ENCODE results near the gene KLHL21. TPM values are rescaled to one million over a fixed set of nuclear protein-coding genes. Genes with fewer than 3 reads are reported as not detected.

Gene KLHL21
- total and polyA plus RNA-seq, 10 of the 15 experiments (the other 5 are each of a cell fraction or from before 2014, with no cell fraction given): 0.76 to 12.2 (median 5.2) TPM

DNA sequence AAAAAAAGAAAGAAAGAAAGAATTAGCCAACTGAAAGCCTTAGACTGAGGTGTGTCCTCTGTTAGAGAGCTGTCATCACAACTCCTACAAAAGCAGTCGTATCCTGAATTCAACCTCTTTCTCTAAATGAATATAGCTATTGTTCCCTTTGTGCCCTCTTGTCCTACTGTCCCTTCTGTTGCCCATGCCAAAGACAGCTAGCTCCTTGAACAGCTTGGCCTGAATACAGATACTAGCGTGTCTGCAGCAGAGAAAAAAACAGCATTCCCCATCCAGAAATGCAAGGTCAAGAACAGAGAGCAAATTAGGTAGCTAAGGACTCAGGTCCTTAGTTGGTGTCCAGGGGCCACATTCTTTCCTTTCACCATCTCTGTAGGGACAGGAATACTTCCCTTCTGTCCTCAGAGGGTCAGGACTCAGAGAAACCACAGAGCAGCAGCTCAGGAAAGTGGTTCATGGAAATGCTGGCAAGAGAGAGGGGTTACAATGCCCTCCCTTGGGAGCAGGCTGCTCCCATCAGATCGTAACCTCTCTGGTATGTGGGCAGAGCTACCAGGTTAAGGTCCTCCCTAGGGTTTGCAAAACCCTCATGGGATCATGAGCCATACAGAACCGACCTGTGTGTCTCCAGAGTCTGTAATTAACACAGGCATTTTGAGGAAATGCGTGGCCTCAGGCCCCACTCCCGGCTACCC, 24.7 kb downstream of the KLHL21 start:
- BruUV-seq (replicated peaks): no TSS peak
- intact Hi-C loops (cut with micrococcal nuclease; ENCODE audit: unreplicated experiment): no loop called here
- H3K9me3 ChIP-seq (replicated peaks; ENCODE audit: control insufficient read depth, insufficient read depth, low read length): no peaks in the 10 kb centered on the region
- no peaks in the 10 kb centered on the region for H4K20me1 ChIP-seq (ENCODE audit: control insufficient read depth, insufficient read depth)
- no peaks in the 10 kb centered on the region for H3K27me3 ChIP-seq (replicated peaks in 1 of 2; ENCODE audit: control insufficient read depth in 2 of 2, insufficient read depth in 2 of 2, low read length in 1 of 2)
- WGBS (ENCODE audit: insufficient coverage, insufficient replicate concordance, low lambda C conversion rate, missing lambda C conversion rate): 8% methylated on average over 6 of the region's 6 CpGs
- FAIRE-seq (no peak), ATAC-seq (no peak), DNase-seq (ENCODE audit: low read depth, low spot score) (no peak)
- H3K4me3 ChIP-seq: no peak overlapping the region
- in situ Hi-C loops (cut with MboI): no loop called here
- CTCF ChIA-PET: no interaction called here
- no peak overlapping the region for H3K9ac ChIP-seq (ENCODE audit: control insufficient read depth, insufficient read depth, low read length)
- H3K27ac ChIP-seq (ENCODE audit: control insufficient read depth, insufficient read depth): no peak overlapping the region
- RAD21 ChIA-PET (ENCODE audit: unreplicated experiment): no interaction called here
- no peaks in the 10 kb centered on the region for H3K36me3 ChIP-seq (ENCODE audit: control insufficient read depth in 2 of 2, insufficient read depth in 2 of 2, low read length in 1 of 2)
- peaks cover 21% of the 10 kb centered on the region for H3K79me2 ChIP-seq (ENCODE audit: control insufficient read depth, insufficient read depth, low read length)
- no peak overlapping the region for H2AFZ ChIP-seq (ENCODE audit: control insufficient read depth, low read depth, low read length)
- SMC1A ChIA-PET (ENCODE audit: uncharacterized antibody, unreplicated experiment): no interaction called here
- no peak overlapping the region for H3K4me2 ChIP-seq (ENCODE audit: control insufficient read depth, insufficient read depth)
- peaks cover 13% of the 10 kb centered on the region for H3K4me1 ChIP-seq (ENCODE audit: control insufficient read depth, insufficient read depth, low read length)
- POLR2A ChIA-PET: interaction anchor here (0.8 to 1.0 kb wide), 2 partner anchors 23 to 51 kb away, joined by 3 read pairs; no protein-coding TSS in a partner anchor
- TF ChIP-seq EED (IDR thresholded peaks at IDR 0.05; ENCODE audit: low read depth) (no peak), ZBTB11 (CRISPR knock-in tag; IDR thresholded peaks at IDR 0.05) (no peak), CEBPB (IDR thresholded peaks at IDR 0.05; ENCODE audit: borderline replicate concordance in 1 of 2, low read depth in 2 of 2, low read length in 2 of 2) (no peak), LARP7 (IDR thresholded peaks at IDR 0.05) (no peak), NKRF (conservative IDR thresholded peaks at IDR 0.05) (no peak)
- TF ChIP-seq, protein P1, sequence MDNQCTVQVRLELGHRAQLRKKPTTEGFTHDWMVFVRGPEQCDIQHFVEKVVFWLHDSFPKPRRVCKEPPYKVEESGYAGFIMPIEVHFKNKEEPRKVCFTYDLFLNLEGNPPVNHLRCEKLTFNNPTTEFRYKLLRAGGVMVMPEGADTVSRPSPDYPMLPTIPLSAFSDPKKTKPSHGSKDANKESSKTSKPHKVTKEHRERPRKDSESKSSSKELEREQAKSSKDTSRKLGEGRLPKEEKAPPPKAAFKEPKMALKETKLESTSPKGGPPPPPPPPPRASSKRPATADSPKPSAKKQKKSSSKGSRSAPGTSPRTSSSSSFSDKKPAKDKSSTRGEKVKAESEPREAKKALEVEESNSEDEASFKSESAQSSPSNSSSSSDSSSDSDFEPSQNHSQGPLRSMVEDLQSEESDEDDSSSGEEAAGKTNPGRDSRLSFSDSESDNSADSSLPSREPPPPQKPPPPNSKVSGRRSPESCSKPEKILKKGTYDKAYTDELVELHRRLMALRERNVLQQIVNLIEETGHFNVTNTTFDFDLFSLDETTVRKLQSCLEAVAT (IDR thresholded peaks at IDR 0.05): no peak
- TF ChIP-seq, protein P2, sequence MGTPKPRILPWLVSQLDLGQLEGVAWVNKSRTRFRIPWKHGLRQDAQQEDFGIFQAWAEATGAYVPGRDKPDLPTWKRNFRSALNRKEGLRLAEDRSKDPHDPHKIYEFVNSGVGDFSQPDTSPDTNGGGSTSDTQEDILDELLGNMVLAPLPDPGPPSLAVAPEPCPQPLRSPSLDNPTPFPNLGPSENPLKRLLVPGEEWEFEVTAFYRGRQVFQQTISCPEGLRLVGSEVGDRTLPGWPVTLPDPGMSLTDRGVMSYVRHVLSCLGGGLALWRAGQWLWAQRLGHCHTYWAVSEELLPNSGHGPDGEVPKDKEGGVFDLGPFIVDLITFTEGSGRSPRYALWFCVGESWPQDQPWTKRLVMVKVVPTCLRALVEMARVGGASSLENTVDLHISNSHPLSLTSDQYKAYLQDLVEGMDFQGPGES (IDR thresholded peaks at IDR 0.05): no peak
- TF ChIP-seq, protein P3, sequence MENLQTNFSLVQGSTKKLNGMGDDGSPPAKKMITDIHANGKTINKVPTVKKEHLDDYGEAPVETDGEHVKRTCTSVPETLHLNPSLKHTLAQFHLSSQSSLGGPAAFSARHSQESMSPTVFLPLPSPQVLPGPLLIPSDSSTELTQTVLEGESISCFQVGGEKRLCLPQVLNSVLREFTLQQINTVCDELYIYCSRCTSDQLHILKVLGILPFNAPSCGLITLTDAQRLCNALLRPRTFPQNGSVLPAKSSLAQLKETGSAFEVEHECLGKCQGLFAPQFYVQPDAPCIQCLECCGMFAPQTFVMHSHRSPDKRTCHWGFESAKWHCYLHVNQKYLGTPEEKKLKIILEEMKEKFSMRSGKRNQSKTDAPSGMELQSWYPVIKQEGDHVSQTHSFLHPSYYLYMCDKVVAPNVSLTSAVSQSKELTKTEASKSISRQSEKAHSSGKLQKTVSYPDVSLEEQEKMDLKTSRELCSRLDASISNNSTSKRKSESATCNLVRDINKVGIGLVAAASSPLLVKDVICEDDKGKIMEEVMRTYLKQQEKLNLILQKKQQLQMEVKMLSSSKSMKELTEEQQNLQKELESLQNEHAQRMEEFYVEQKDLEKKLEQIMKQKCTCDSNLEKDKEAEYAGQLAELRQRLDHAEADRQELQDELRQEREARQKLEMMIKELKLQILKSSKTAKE (IDR thresholded peaks at IDR 0.05; ENCODE audit: low read depth, poor library complexity, severe bottlenecking): no peak
- TF ChIP-seq, protein P4, sequence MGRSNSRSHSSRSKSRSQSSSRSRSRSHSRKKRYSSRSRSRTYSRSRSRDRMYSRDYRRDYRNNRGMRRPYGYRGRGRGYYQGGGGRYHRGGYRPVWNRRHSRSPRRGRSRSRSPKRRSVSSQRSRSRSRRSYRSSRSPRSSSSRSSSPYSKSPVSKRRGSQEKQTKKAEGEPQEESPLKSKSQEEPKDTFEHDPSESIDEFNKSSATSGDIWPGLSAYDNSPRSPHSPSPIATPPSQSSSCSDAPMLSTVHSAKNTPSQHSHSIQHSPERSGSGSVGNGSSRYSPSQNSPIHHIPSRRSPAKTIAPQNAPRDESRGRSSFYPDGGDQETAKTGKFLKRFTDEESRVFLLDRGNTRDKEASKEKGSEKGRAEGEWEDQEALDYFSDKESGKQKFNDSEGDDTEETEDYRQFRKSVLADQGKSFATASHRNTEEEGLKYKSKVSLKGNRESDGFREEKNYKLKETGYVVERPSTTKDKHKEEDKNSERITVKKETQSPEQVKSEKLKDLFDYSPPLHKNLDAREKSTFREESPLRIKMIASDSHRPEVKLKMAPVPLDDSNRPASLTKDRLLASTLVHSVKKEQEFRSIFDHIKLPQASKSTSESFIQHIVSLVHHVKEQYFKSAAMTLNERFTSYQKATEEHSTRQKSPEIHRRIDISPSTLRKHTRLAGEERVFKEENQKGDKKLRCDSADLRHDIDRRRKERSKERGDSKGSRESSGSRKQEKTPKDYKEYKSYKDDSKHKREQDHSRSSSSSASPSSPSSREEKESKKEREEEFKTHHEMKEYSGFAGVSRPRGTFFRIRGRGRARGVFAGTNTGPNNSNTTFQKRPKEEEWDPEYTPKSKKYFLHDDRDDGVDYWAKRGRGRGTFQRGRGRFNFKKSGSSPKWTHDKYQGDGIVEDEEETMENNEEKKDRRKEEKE (IDR thresholded peaks at IDR 0.05): no peak

Data from GM12878 (cell line).